C4-2B (cell line): Measurements from ENCODE around the gene C5AR1.

Source experiments
- CTCF ChIP-seq: fragments of 450-650 bp; conservative IDR thresholded peaks from 2 replicates; pipeline ENCODE4 v1.5.1; 2017; ENCODE audit warnings: mild to moderate bottlenecking
- ZFX ChIP-seq: fragments of 450-650 bp; IDR thresholded peaks from 2 replicates; pipeline ENCODE4 v1.6.1; 2017

GRCh38 chr19:47310323-47310722 lies 662 bp downstream of the C5AR1 start:
- TF ChIP-seq CTCF (no peak), ZFX (no peak)
